GM23338 (cell line): ENCODE measurements around the gene USP3. TPM values are rescaled to one million over a fixed set of nuclear protein-coding genes. Genes with fewer than 3 reads are reported as not detected.

Experiments
- ATAC-seq: fragments of 200-7000 bp; cut with Tn5 transposase; 3 replicates; pipeline ENCODE4 v1.9.1; 2020
- DNase-seq: peaks from one replicate; pipeline ENCODE4 v3.0.0-alpha.2; 2015; ENCODE audit warnings: low spot score
- H2AFZ ChIP-seq: fragments of 200-600 bp; sonication (generic); 2 replicates; pipeline ENCODE4 v1.8.0; 2016; ENCODE audit warnings: antibody characterized with exemption, mild to moderate bottlenecking, moderate library complexity
- H3F3A ChIP-seq: fragments of 200-600 bp; sonication (generic); replicated peaks from 2 replicates; pipeline ENCODE4 v1.8.0; 2017; ENCODE audit warnings: antibody characterized with exemption, mixed run types, low read depth
- H3K27ac ChIP-seq: fragments of 200-600 bp; sonication (generic); 2 replicates; pipeline ENCODE4 v1.6.1; 2016; ENCODE audit warnings: low read depth
- H3K27me3 ChIP-seq: fragments of 200-600 bp; sonication (generic); 2 replicates; pipeline ENCODE4 v1.8.0; 2016; ENCODE audit warnings: mild to moderate bottlenecking, mixed run types, moderate library complexity; ENCODE audit not compliant: insufficient read depth
- H3K36me3 ChIP-seq: fragments of 200-600 bp; sonication (generic); 2 replicates; pipeline ENCODE4 v1.8.0; 2016; ENCODE audit warnings: mild to moderate bottlenecking; ENCODE audit not compliant: insufficient read depth
- H3K4me1 ChIP-seq: fragments of 200-600 bp; sonication (generic); 2 replicates; pipeline ENCODE4 v1.8.0; 2016; ENCODE audit warnings: mild to moderate bottlenecking, moderate library complexity; ENCODE audit not compliant: insufficient read depth
- H3K4me2 ChIP-seq: fragments of 200-600 bp; sonication (generic); 2 replicates; pipeline ENCODE4 v1.7.1; 2017; ENCODE audit warnings: mixed run types
- H3K4me3 ChIP-seq: fragments of 200-600 bp; sonication (generic); 2 replicates; pipeline ENCODE4 v1.6.1; 2016; ENCODE audit warnings: mixed run types
- H3K79me2 ChIP-seq: fragments of 200-600 bp; sonication (generic); replicated peaks from 2 replicates; pipeline ENCODE4 v1.8.0; 2017; ENCODE audit warnings: mild to moderate bottlenecking; ENCODE audit not compliant: insufficient read depth
- H3K9me2 ChIP-seq: fragments of 200-600 bp; sonication (generic); 2 replicates; pipeline ENCODE4 v1.8.0; 2017; ENCODE audit not compliant: insufficient read depth
- H4K20me1 ChIP-seq: fragments of 200-600 bp; sonication (generic); replicated peaks from 2 replicates; pipeline ENCODE4 v1.8.0; 2017; ENCODE audit warnings: mild to moderate bottlenecking; ENCODE audit not compliant: insufficient read depth
- H3K27ac Mint-ChIP-seq: 2 replicates; pipeline ENCODE4 v1.8.0; 2020; ENCODE audit warnings: inconsistent platforms, mild to moderate bottlenecking, moderate library complexity, mixed read lengths
- H3K27me3 Mint-ChIP-seq: 3 replicates; pipeline ENCODE4 v1.8.0; 2022; ENCODE audit warnings: low read depth, mild to moderate bottlenecking, moderate library complexity, mixed read lengths, inconsistent platforms; ENCODE audit not compliant: insufficient read depth, poor library complexity
- H3K36me3 Mint-ChIP-seq: 3 replicates; pipeline ENCODE4 v1.8.0; 2021; ENCODE audit warnings: low read depth, mild to moderate bottlenecking, inconsistent platforms, moderate library complexity, mixed read lengths
- H3K4me1 Mint-ChIP-seq: 3 replicates; pipeline ENCODE4 v1.8.0; 2020; ENCODE audit warnings: mild to moderate bottlenecking, inconsistent platforms, mixed read lengths
- H3K4me3 Mint-ChIP-seq: 3 replicates; pipeline ENCODE4 v1.8.0; 2021; ENCODE audit warnings: moderate library complexity, mild to moderate bottlenecking, inconsistent platforms, mixed read lengths
- H3K9me3 Mint-ChIP-seq: 3 replicates; pipeline ENCODE4 v1.8.0; 2020; ENCODE audit warnings: moderate library complexity, mild to moderate bottlenecking, inconsistent platforms, mixed read lengths
- CREB1 ChIP-seq: fragments of 250-450 bp; sonication (Bioruptor Pico); IDR thresholded peaks from 2 replicates; pipeline ENCODE4 v1.5.0; 2020; ENCODE audit warnings: low read depth, mild to moderate bottlenecking, moderate library complexity
- EZH2 ChIP-seq: fragments of 200-600 bp; sonication (generic); IDR thresholded peaks from one replicate; pipeline ENCODE4 v1.8.0; 2017; ENCODE audit warnings: antibody characterized with exemption, mild to moderate bottlenecking, low read depth; ENCODE audit not compliant: unreplicated experiment
- JUNB ChIP-seq: IDR thresholded peaks from one replicate; pipeline ENCODE4 v1.6.1; 2016; ENCODE audit warnings: antibody characterized with exemption; ENCODE audit not compliant: unreplicated experiment
- ZNF114 ChIP-seq: fragments of 250-450 bp; sonication (Bioruptor Pico); IDR thresholded peaks from 2 replicates; pipeline ENCODE4 v1.5.0; 2020; ENCODE audit warnings: mild to moderate bottlenecking, moderate library complexity
- polyA plus RNA-seq: library from polyadenylated mRNA; unstranded; fragments of >200 nt; fragmentation: Nextera tagmentation; extraction: Ambion mirVana; gene quantifications from 2 replicates; pipeline ENCODE4 v1.2.1, GENCODE V29; 2016
- total RNA-seq: library from RNA; depleted of rRNA; stranded (reverse); fragments of >200 nt; shearing (Covaris generic); gene quantifications from 2 replicates; pipeline ENCODE4 v1.2.3, GENCODE V29; 2014
- TF ChIP-seq, protein P1 (sequence below), 2 experiments: fragments of 200-600 bp in 1 of 2; sonication (generic) in 1 of 2; conservative IDR thresholded peaks; 2 replicates each; pipeline versions ENCODE4 v1.5.1 to v1.6.1; 2016 to 2017; ENCODE audit warnings: antibody characterized with exemption in 2 of 2, low read depth in 2 of 2, mild to moderate bottlenecking in 2 of 2, moderate library complexity in 1 of 2
- TF ChIP-seq, protein P2 (sequence below): IDR thresholded peaks from 2 replicates; pipeline ENCODE4 v1.6.1; 2016; ENCODE audit warnings: antibody characterized with exemption

Gene USP3
- total and polyA plus RNA-seq, 2 experiments from 2014 or later, result 9.7 to 9.9 TPM

DNA sequence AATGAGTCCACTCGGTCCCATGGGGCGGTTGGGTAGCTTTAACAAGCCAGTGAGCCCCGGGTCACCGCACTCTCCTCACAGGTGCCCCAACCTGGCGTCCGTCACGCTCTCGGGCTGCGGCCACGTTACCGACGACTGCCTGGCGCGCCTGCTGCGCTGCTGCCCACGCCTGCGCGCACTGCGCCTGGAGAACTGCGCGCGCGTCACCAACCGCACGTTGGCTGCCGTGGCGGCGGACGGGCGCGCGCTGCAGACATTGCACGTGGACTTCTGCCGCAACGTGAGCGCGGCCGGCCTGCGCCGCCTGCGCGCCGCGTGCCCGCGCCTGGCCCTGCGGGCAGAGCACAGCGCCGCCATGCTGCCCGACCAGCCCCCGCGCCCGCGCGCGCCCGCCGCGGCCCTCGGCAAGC is 96.2 kb downstream of the USP3 start:
- Histone ChIP-seq H2AFZ (peak overlapping the region; percentile 97), H3K27ac (no peak overlapping the region), H3K9me2 (no peaks in the 10 kb centered on the region), H3K79me2 (no peaks in the 10 kb centered on the region), H3K4me3 (peak overlapping the region; percentile 77), H3K4me1 (peaks cover 12% of the 10 kb centered on the region), H4K20me1 (no peaks in the 10 kb centered on the region), H3K36me3 (no peaks in the 10 kb centered on the region), H3K4me2 (peak overlapping the region; percentile 96), H3K27me3 (peaks cover 46% of the 10 kb centered on the region), H3F3A (peaks cover 9% of the 10 kb centered on the region; the same call in 1 of the 2 replicates)
- ATAC-seq (peak; percentile 55), DNase-seq (peak; percentile 72)
- no peaks in the 10 kb centered on the region for H3K9me3 Mint-ChIP-seq
- peak overlapping the region; percentile 88 for H3K4me3 Mint-ChIP-seq
- no peaks in the 10 kb centered on the region for H3K36me3 Mint-ChIP-seq
- TF ChIP-seq, protein P1, sequence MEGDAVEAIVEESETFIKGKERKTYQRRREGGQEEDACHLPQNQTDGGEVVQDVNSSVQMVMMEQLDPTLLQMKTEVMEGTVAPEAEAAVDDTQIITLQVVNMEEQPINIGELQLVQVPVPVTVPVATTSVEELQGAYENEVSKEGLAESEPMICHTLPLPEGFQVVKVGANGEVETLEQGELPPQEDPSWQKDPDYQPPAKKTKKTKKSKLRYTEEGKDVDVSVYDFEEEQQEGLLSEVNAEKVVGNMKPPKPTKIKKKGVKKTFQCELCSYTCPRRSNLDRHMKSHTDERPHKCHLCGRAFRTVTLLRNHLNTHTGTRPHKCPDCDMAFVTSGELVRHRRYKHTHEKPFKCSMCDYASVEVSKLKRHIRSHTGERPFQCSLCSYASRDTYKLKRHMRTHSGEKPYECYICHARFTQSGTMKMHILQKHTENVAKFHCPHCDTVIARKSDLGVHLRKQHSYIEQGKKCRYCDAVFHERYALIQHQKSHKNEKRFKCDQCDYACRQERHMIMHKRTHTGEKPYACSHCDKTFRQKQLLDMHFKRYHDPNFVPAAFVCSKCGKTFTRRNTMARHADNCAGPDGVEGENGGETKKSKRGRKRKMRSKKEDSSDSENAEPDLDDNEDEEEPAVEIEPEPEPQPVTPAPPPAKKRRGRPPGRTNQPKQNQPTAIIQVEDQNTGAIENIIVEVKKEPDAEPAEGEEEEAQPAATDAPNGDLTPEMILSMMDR (conservative IDR thresholded peaks at IDR 0.05; ENCODE audit: low read depth in 2 of 2), result peak in 1 of 2 experiments; percentile 28; a peak in 1 of 4 replicates
- TF ChIP-seq, protein P2, sequence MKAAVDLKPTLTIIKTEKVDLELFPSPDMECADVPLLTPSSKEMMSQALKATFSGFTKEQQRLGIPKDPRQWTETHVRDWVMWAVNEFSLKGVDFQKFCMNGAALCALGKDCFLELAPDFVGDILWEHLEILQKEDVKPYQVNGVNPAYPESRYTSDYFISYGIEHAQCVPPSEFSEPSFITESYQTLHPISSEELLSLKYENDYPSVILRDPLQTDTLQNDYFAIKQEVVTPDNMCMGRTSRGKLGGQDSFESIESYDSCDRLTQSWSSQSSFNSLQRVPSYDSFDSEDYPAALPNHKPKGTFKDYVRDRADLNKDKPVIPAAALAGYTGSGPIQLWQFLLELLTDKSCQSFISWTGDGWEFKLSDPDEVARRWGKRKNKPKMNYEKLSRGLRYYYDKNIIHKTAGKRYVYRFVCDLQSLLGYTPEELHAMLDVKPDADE, result no peak
- no peak for TF ChIP-seq CREB1 (CRISPR knock-in tag)
- peaks cover 40% of the 10 kb centered on the region for H3K27me3 Mint-ChIP-seq
- H3K4me1 Mint-ChIP-seq, result peaks cover 33% of the 10 kb centered on the region
- no peak overlapping the region for H3K27ac Mint-ChIP-seq

DNA sequence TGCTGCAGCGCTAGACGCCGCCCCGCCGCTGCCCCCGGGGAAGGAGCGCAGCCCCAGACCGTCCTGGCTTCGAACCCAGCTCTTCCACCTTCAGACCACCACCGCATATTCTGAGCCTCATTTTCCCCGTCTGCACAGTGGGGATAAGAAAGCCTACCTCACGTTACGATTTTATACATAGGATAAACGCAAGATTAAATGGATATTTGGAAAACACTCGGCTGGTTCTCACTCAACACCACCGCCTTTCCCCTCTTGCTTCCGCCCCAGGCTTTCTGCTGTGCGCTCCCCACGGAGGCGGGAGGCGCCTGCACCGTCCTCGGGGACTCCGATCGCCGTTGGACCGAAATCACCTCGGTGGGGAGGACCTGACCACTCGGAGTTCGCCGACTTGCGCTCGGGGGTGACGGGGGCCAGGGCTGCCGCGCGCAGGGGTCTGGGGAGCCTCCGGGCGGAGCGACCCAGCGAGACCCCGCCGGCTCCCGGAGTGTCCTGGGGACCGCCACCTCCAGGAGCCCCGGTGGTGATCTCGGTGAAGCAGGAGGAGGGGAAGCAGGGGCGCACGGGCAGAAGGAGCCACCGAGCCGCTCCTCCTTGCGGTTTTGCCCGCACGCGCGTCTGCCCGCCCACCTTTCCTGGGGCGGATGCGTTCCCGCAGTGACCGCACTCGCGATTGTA is 96.8 kb downstream of the USP3 start:
- Histone ChIP-seq H3K36me3 (no peaks in the 10 kb centered on the region), H3F3A (peaks cover 9% of the 10 kb centered on the region; the same call in 1 of the 2 replicates), H3K4me3 (peak overlapping the region; percentile 77), H3K27me3 (peaks cover 46% of the 10 kb centered on the region), H2AFZ (peak overlapping the region; percentile 98), H3K79me2 (no peaks in the 10 kb centered on the region), H3K27ac (no peak overlapping the region), H3K4me1 (peaks cover 12% of the 10 kb centered on the region), H3K9me2 (no peaks in the 10 kb centered on the region), H4K20me1 (no peaks in the 10 kb centered on the region), H3K4me2 (peak overlapping the region; percentile 96)
- Mint-ChIP-seq H3K27ac (no peak overlapping the region), H3K4me3 (peak overlapping the region; percentile 88), H3K36me3 (no peaks in the 10 kb centered on the region), H3K27me3 (peaks cover 40% of the 10 kb centered on the region), H3K9me3 (no peaks in the 10 kb centered on the region), H3K4me1 (peaks cover 27% of the 10 kb centered on the region)
- no peak for TF ChIP-seq JUNB
- TF ChIP-seq EZH2, result peak; percentile 67
- TF ChIP-seq ZNF114 (CRISPR knock-in tag), result 0 out of 2 replicates have a peak, but pooled peaks have one; percentile 24
- DNase-seq, result peak; percentile 51
- ATAC-seq, result peak; percentile 13
